Measurements from ENCODE around the gene FERMT3.
A peak's percentile ranks its signal among the peaks of the same experiment; 100 is the strongest.

FERMT3 gene

GRCh38 chr11:64165481-64165841 is 41.1 kb upstream of the FERMT3 start:
- TF ChIP-seq CTCF (IDR thresholded peaks at IDR 0.05; ENCODE audit: control extremely low read depth, extremely low read depth, low read depth, missing control alignments), result peak; percentile 25
- no peak for DNase-seq (ENCODE audit: extremely low spot score)
- POLR2A ChIA-PET, result interaction anchor here (0.6 kb wide), 1 partner anchor 9 kb away, joined by 3 read pairs; no protein-coding TSS in a partner anchor
- CTCF ChIA-PET, result interaction anchor here (1.1 to 7.6 kb wide), 3 partner anchors 14 to 165 kb away, joined by 3 to 49 read pairs (median 7); no protein-coding TSS in a partner anchor

- CTCF ChIA-PET, result interaction anchor here (1.0 to 7.6 kb wide), 3 partner anchors 14 to 38 kb away, joined by 3 to 49 read pairs (median 8); no protein-coding TSS in a partner anchor
- DNase-seq (ENCODE audit: extremely low spot score), result peak; percentile 89
- TF ChIP-seq CTCF (IDR thresholded peaks at IDR 0.05; ENCODE audit: control extremely low read depth, extremely low read depth, low read depth, missing control alignments), result no peak
- POLR2A ChIA-PET, result no interaction called here
Measured at GRCh38 chr11:64165842-64166635, 40.5 kb upstream of the FERMT3 start, which contains the start of gene MACROD1. Gene MACROD1 (minus strand): TSS chr11:64166113. CDS start chr11:64165994, 119 bp downstream.

- DNase-seq (ENCODE audit: extremely low spot score), result no peak
- ChIA-PET CTCF (interaction anchor here (1.4 to 1.8 kb wide), 4 partner anchors 15 to 134 kb away, joined by 4 to 5 read pairs (median 4); no protein-coding TSS in a partner anchor), POLR2A (interaction anchor here (0.5 kb wide), 1 partner anchor 244 kb away, joined by 3 read pairs; no protein-coding TSS in a partner anchor)
- no peak for TF ChIP-seq CTCF (IDR thresholded peaks at IDR 0.05; ENCODE audit: control extremely low read depth, extremely low read depth, low read depth, missing control alignments)
Measured at GRCh38 chr11:64170419-64170818, 36.1 kb upstream of the FERMT3 start.

- DNase-seq (ENCODE audit: extremely low spot score), result no peak
- POLR2A ChIA-PET, result interaction anchor here (0.6 kb wide), 1 partner anchor 9 kb away, joined by 3 read pairs; no protein-coding TSS in a partner anchor
- CTCF ChIA-PET, result no interaction called here
- no peak for TF ChIP-seq CTCF (IDR thresholded peaks at IDR 0.05; ENCODE audit: control extremely low read depth, extremely low read depth, low read depth, missing control alignments)
Measured at GRCh38 chr11:64173616-64174355, 32.7 kb upstream of the FERMT3 start.

GRCh38 chr11:64176751-64177150 is 29.8 kb upstream of the FERMT3 start:
- POLR2A ChIA-PET, result interaction anchor here (0.6 to 0.7 kb wide), 2 partner anchors 48 to 141 kb away, joined by 6 read pairs; partner anchors contain the start of gene PRDX5
- no peak for DNase-seq (ENCODE audit: extremely low spot score)
- CTCF ChIA-PET, result no interaction called here
- no peak for TF ChIP-seq CTCF (IDR thresholded peaks at IDR 0.05; ENCODE audit: control extremely low read depth, extremely low read depth, low read depth, missing control alignments)

- DNase-seq (ENCODE audit: extremely low spot score), result no peak
- POLR2A ChIA-PET, result no interaction called here
- CTCF ChIA-PET, result interaction anchor here (1.0 kb wide), 1 partner anchor 13 kb away, joined by 3 read pairs; no protein-coding TSS in a partner anchor
- TF ChIP-seq CTCF (IDR thresholded peaks at IDR 0.05; ENCODE audit: control extremely low read depth, extremely low read depth, low read depth, missing control alignments), result no peak
Measured at GRCh38 chr11:64178203-64178602, 28.3 kb upstream of the FERMT3 start.
